SK-N-MC (cell line): ENCODE data around the gene SYCE1.

Source experiments
- EZH2 ChIP-seq: fragments of 200-600 bp; sonication (generic); IDR thresholded peaks from one replicate; pipeline ENCODE4 v1.6.1; 2017; ENCODE audit warnings: antibody characterized with exemption
- POLR2AphosphoS5 ChIP-seq: IDR thresholded peaks from 2 replicates; pipeline ENCODE4 v1.6.1; 2012; ENCODE audit warnings: mild to moderate bottlenecking, low read depth, low read length, borderline replicate concordance

- TF ChIP-seq POLR2AphosphoS5 (no peak), EZH2 (no peak)
These were observed 48.3 kb upstream of the SYCE1 start for GRCh38 chr10:133613699-133614098.
